DOHH2 (cell line): ENCODE results near the gene KDELR3.

ENCODE experiments used
- H3F3A ChIP-seq: fragments of 200-600 bp; sonication (generic), shearing (Covaris generic); 2 replicates; pipeline ENCODE4 v1.6.0; 2016; ENCODE audit warnings: antibody characterized with exemption, mild to moderate bottlenecking; ENCODE audit not compliant: control insufficient read depth, insufficient read depth
- H3K27ac ChIP-seq: fragments of 200-600 bp; sonication (generic); 2 replicates; pipeline ENCODE4 v1.5.1; 2014; ENCODE audit warnings: low read depth, mild to moderate bottlenecking, low read length, moderate library complexity
- H3K27me3 ChIP-seq: fragments of 200-600 bp; sonication (generic); 2 replicates; pipeline ENCODE4 v1.6.1; 2014; ENCODE audit warnings: mild to moderate bottlenecking, low read length, mixed read lengths; ENCODE audit not compliant: control insufficient read depth
- H3K36me3 ChIP-seq: fragments of 200-600 bp; sonication (generic); 2 replicates; pipeline ENCODE4 v1.6.1; 2014; ENCODE audit warnings: mild to moderate bottlenecking, low read length, moderate library complexity, mixed read lengths; ENCODE audit not compliant: control insufficient read depth
- H3K4me1 ChIP-seq: fragments of 200-600 bp; sonication (generic); 2 replicates; pipeline ENCODE4 v1.6.1; 2014; ENCODE audit warnings: mild to moderate bottlenecking, low read length, mixed read lengths; ENCODE audit not compliant: control insufficient read depth
- H3K4me2 ChIP-seq: fragments of 200-600 bp; sonication (generic); 2 replicates; pipeline ENCODE4 v1.6.0; 2014; ENCODE audit warnings: mild to moderate bottlenecking, low read length, moderate library complexity
- H3K4me3 ChIP-seq: fragments of 200-600 bp; sonication (generic); 2 replicates; pipeline ENCODE4 v1.5.1; 2014; ENCODE audit warnings: mild to moderate bottlenecking, low read length, mixed read lengths
- H3K79me2 ChIP-seq: fragments of 200-600 bp; sonication (generic); 2 replicates; pipeline ENCODE4 v1.6.1; 2014; ENCODE audit warnings: mild to moderate bottlenecking, low read length, mixed read lengths; ENCODE audit not compliant: control insufficient read depth
- H3K9me2 ChIP-seq: fragments of 200-600 bp; sonication (generic); replicated peaks from 2 replicates; pipeline ENCODE4 v1.6.1; 2014; ENCODE audit warnings: mild to moderate bottlenecking, low read length, mixed read lengths; ENCODE audit not compliant: control insufficient read depth
- H3K9me3 ChIP-seq: fragments of 200-600 bp; sonication (generic); 2 replicates; pipeline ENCODE4 v1.6.1; 2014; ENCODE audit warnings: antibody characterized with exemption, low read length, mixed read lengths; ENCODE audit not compliant: control insufficient read depth, insufficient read depth
- H4K20me1 ChIP-seq: fragments of 200-600 bp; sonication (generic); 2 replicates; pipeline ENCODE4 v1.6.0; 2014; ENCODE audit warnings: low read depth, mild to moderate bottlenecking, antibody characterized with exemption, low read length, moderate library complexity; ENCODE audit not compliant: control insufficient read depth, insufficient read depth
- CTCF ChIP-seq: fragments of 200-600 bp; sonication (generic); IDR thresholded peaks from one replicate; pipeline ENCODE4 v1.5.1; 2014; ENCODE audit warnings: antibody characterized with exemption, mild to moderate bottlenecking, low read depth, low read length; ENCODE audit not compliant: poor library complexity, severe bottlenecking
- EZH2phosphoT487 ChIP-seq: fragments of 200-600 bp; sonication (generic); IDR thresholded peaks from 2 replicates; pipeline ENCODE4 v1.6.1; 2017; ENCODE audit warnings: borderline replicate concordance, mild to moderate bottlenecking, antibody characterized with exemption, low read length, moderate library complexity, mixed read lengths

Gene KDELR3

GRCh38 chr22:38474003-38474607 is 6.2 kb downstream of the KDELR3 start:
- Histone ChIP-seq H3K4me2 (no peak overlapping the region), H3K9me2 (no peaks in the 10 kb centered on the region), H4K20me1 (no peaks in the 10 kb centered on the region), H3F3A (peaks cover 4% of the 10 kb centered on the region; the same call in 1 of the 2 replicates), H3K9me3 (no peaks in the 10 kb centered on the region), H3K4me3 (no peak overlapping the region), H3K79me2 (no peaks in the 10 kb centered on the region), H3K27ac (no peak overlapping the region), H3K4me1 (no peaks in the 10 kb centered on the region), H3K36me3 (no peaks in the 10 kb centered on the region), H3K27me3 (0 out of 2 replicates have a peak, but pooled peaks cover 5% of the 10 kb centered on the region)
- no peak for TF ChIP-seq CTCF
- no peak for TF ChIP-seq EZH2phosphoT487

GRCh38 chr22:38477585-38477984 is 9.7 kb downstream of the KDELR3 start:
- H3K4me2 ChIP-seq: no peak overlapping the region
- no peaks in the 10 kb centered on the region for H4K20me1 ChIP-seq
- peaks cover 32% of the 10 kb centered on the region for H3F3A ChIP-seq
- no peaks in the 10 kb centered on the region for H3K79me2 ChIP-seq
- H3K27me3 ChIP-seq: 0 out of 2 replicates have a peak, but pooled peaks cover 5% of the 10 kb centered on the region
- no peak overlapping the region for H3K4me3 ChIP-seq
- TF ChIP-seq EZH2phosphoT487 (no peak), CTCF (no peak)
- H3K27ac ChIP-seq: no peak overlapping the region
- H3K4me1 ChIP-seq: no peaks in the 10 kb centered on the region
- no peaks in the 10 kb centered on the region for H3K9me2 ChIP-seq
- H3K9me3 ChIP-seq: no peaks in the 10 kb centered on the region
- H3K36me3 ChIP-seq: peaks cover 21% of the 10 kb centered on the region

- H3K27ac ChIP-seq: no peak overlapping the region
- H3K9me3 ChIP-seq: no peaks in the 10 kb centered on the region
- no peaks in the 10 kb centered on the region for H3K79me2 ChIP-seq
- TF ChIP-seq CTCF (no peak), EZH2phosphoT487 (no peak)
- no peak overlapping the region for H3K4me3 ChIP-seq
- H3K9me2 ChIP-seq: no peaks in the 10 kb centered on the region
- no peaks in the 10 kb centered on the region; the same call in 1 of the 2 replicates for H4K20me1 ChIP-seq
- no peak overlapping the region for H3K4me2 ChIP-seq
- H3K27me3 ChIP-seq: 0 out of 2 replicates have a peak, but pooled peaks cover 1% of the 10 kb centered on the region
- H3F3A ChIP-seq: peaks cover 49% of the 10 kb centered on the region
- no peaks in the 10 kb centered on the region for H3K4me1 ChIP-seq
- H3K36me3 ChIP-seq: peaks cover 38% of the 10 kb centered on the region
These were observed 11.4 kb downstream of the KDELR3 start for GRCh38 chr22:38479096-38479837.
